ACHN (cell line): ENCODE measurements around the gene RCC1.
"Not testable (repeated sequence)": the region's sequence is repeated elsewhere in the genome, so short reads cannot be mapped to it uniquely, and the experiment has no call there.

Experiments
- DNase-seq: peaks from one replicate; pipeline ENCODE4 v3.0.0-alpha.2; 2015
- in situ Hi-C: cut with HindIII; loops from 2 replicates; pipeline ENCODE4 v1.10.0; 2017; ENCODE audit warnings: low sequenced_read_pairs, low pct_ligation_motif_present, low pct_unique_long_range_greater_than_20kb

RCC1 gene

GRCh38 chr1:28509705-28510272 is 3.9 kb downstream of the RCC1 start:
- no peak for DNase-seq
- in situ Hi-C loops, result no loop called here

- in situ Hi-C loops, result no loop called here
Observed at GRCh38 chr1:28510273-28510969, 4.6 kb downstream of the RCC1 start.

GRCh38 chr1:28510970-28511440 is 5.2 kb downstream of the RCC1 start:
- in situ Hi-C loops, result no loop called here
- DNase-seq, result peak; percentile 41

More at GRCh38 chr1:28510273-28510969, 4.6 kb downstream of the RCC1 start:
- peak; percentile 48 for DNase-seq

- DNase-seq, result peak; percentile 24
- in situ Hi-C loops, result no loop called here
Observed at GRCh38 chr1:28512058-28512611, 6.3 kb downstream of the RCC1 start.

GRCh38 chr1:28514445-28514933 is 8.6 kb downstream of the RCC1 start:
- peak; percentile 17 for DNase-seq

GRCh38 chr1:28516518-28516956 is 10.7 kb downstream of the RCC1 start:
- in situ Hi-C loops, result no loop called here
- DNase-seq, result no peak

More at GRCh38 chr1:28514445-28514933, 8.6 kb downstream of the RCC1 start:
- in situ Hi-C loops, result not testable (repeated sequence)

GRCh38 chr1:28517649-28517999 is 11.8 kb downstream of the RCC1 start:
- DNase-seq, result no peak

GRCh38 chr1:28518000-28518744 is 12.3 kb downstream of the RCC1 start:
- in situ Hi-C loops, result no loop called here
- DNase-seq, result peak; percentile 85

More at GRCh38 chr1:28517649-28517999, 11.8 kb downstream of the RCC1 start:
- in situ Hi-C loops, result no loop called here

GRCh38 chr1:28518745-28519341 is 13.0 kb downstream of the RCC1 start:
- no peak for DNase-seq
- in situ Hi-C loops, result no loop called here

GRCh38 chr1:28519946-28520725 is 14.3 kb downstream of the RCC1 start:
- DNase-seq, result no peak
- in situ Hi-C loops, result no loop called here

- DNase-seq, in situ Hi-C loops: not testable (repeated sequence)
Observed at GRCh38 chr1:28520796-28521195, 15.0 kb downstream of the RCC1 start.

- in situ Hi-C loops, result no loop called here
- DNase-seq, result no peak
Observed at GRCh38 chr1:28521502-28522164, 15.8 kb downstream of the RCC1 start.

- DNase-seq, in situ Hi-C loops: not testable (repeated sequence)
Observed at GRCh38 chr1:28522537-28522936, 16.7 kb downstream of the RCC1 start.

- in situ Hi-C loops, DNase-seq: not testable (repeated sequence)
Observed at GRCh38 chr1:28525002-28525642, 19.3 kb downstream of the RCC1 start.

- in situ Hi-C loops, result no loop called here
- peak; percentile 19 for DNase-seq
Observed at GRCh38 chr1:28526886-28527285, 21.0 kb downstream of the RCC1 start.

GRCh38 chr1:28530456-28530855 is 24.6 kb downstream of the RCC1 start:
- DNase-seq, result no peak
- in situ Hi-C loops, result no loop called here

- in situ Hi-C loops, result no loop called here
- no peak for DNase-seq
Observed at GRCh38 chr1:28534671-28535070, 28.8 kb downstream of the RCC1 start.
